ENCODE results near the gene MAP4K3. TPM values are rescaled to one million over a fixed set of nuclear protein-coding genes. Genes with fewer than 3 reads are reported as not detected.

The MAP4K3 gene
- total and polyA plus RNA-seq, 2 donors from 2014 or later, result 14.9 to 39.5 TPM

DNA sequence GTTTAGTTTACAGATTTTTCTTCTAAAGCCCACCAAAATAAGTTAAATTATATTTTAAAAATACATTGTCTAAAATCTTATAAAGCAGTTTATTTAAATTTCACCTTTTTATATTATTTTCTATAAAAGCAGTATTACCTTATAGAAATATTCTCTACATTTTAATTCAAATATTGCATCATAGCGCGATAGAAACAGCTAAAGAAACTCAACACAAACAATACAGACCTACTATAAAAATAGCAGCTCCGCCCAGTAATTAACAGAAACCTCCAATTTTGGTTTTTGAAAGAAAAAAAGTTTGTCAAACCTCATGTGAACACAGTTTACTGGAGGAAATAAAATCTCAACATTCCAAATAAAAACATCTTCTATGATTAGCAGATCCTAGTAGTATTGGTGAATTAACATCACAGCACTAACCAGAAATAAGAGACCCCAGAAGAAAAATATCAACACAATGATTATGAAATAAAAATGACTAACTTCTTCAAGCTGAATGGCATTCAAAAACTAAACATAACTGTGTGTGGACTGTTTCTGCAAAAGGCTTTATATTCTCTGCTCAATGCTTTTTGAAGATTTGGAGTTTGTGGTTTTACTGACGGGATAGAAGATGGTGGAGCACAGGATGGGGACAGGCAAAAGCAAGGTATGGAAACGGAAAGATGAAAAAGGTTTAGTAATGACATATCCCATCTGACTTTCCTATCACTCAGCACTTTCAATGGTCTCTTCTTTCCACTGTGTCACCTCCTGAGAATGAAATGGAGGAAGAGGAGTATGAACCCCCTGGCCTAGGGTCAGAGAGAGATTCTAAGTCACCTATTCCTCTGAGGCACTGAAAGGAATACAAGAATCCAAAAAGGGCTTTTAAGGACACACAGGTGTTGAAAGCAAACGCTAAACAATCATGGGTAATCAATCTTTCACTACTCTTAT, 17.5 kb downstream of the MAP4K3 start:
- DNase-seq (no peak), FAIRE-seq (no peak)
- Histone ChIP-seq H3K36me3 (ENCODE audit: control insufficient read depth in 2 of 3, insufficient read depth in 3 of 3, low read length in 3 of 3) (no peaks in the 10 kb centered on the region), H3K9me3 (ENCODE audit: control insufficient read depth in 2 of 3, insufficient read depth in 1 of 3, low read length in 3 of 3) (no peaks in the 10 kb centered on the region), H3K4me3 (ENCODE audit: low read length in 3 of 3) (no peak overlapping the region), H3K9ac (ENCODE audit: low read length in 3 of 3) (no peak overlapping the region), H3K27ac (ENCODE audit: low read depth in 2 of 2, low read length in 2 of 2) (no peak overlapping the region), H3K27me3 (ENCODE audit: control insufficient read depth, insufficient read depth, low read length) (no peaks in the 10 kb centered on the region), H3K4me1 (ENCODE audit: control insufficient read depth in 2 of 3, insufficient read depth in 2 of 3, low read depth in 1 of 3, low read length in 3 of 3) (peaks cover 0 to 16% (median 4%) of the 10 kb centered on the region in 3 donors)
- intact Hi-C loops (cut with DNase I), result no loop called here
- TF ChIP-seq, protein P1, sequence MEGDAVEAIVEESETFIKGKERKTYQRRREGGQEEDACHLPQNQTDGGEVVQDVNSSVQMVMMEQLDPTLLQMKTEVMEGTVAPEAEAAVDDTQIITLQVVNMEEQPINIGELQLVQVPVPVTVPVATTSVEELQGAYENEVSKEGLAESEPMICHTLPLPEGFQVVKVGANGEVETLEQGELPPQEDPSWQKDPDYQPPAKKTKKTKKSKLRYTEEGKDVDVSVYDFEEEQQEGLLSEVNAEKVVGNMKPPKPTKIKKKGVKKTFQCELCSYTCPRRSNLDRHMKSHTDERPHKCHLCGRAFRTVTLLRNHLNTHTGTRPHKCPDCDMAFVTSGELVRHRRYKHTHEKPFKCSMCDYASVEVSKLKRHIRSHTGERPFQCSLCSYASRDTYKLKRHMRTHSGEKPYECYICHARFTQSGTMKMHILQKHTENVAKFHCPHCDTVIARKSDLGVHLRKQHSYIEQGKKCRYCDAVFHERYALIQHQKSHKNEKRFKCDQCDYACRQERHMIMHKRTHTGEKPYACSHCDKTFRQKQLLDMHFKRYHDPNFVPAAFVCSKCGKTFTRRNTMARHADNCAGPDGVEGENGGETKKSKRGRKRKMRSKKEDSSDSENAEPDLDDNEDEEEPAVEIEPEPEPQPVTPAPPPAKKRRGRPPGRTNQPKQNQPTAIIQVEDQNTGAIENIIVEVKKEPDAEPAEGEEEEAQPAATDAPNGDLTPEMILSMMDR (IDR thresholded peaks at IDR 0.05; ENCODE audit: borderline replicate concordance, extremely low read depth, insufficient read depth), result no peak

GRCh38 chr2:39418491-39418890, 18.6 kb downstream of the MAP4K3 start:
- Histone ChIP-seq H3K36me3 (ENCODE audit: control insufficient read depth in 2 of 3, insufficient read depth in 3 of 3, low read length in 3 of 3) (no peaks in the 10 kb centered on the region), H3K4me3 (ENCODE audit: low read length in 3 of 3) (no peak overlapping the region), H3K4me1 (ENCODE audit: control insufficient read depth in 2 of 3, insufficient read depth in 2 of 3, low read depth in 1 of 3, low read length in 3 of 3) (peaks cover 0 to 16% (median 5%) of the 10 kb centered on the region in 3 donors), H3K9ac (ENCODE audit: low read length in 3 of 3) (no peak overlapping the region), H3K27me3 (ENCODE audit: control insufficient read depth, insufficient read depth, low read length) (no peaks in the 10 kb centered on the region), H3K27ac (ENCODE audit: low read depth in 2 of 2, low read length in 2 of 2) (no peak overlapping the region), H3K9me3 (ENCODE audit: control insufficient read depth in 2 of 3, insufficient read depth in 1 of 3, low read length in 3 of 3) (no peaks in the 10 kb centered on the region)
- TF ChIP-seq, protein P1 (IDR thresholded peaks at IDR 0.05; ENCODE audit: borderline replicate concordance, extremely low read depth, insufficient read depth), result no peak
- intact Hi-C loops (cut with DNase I), result no loop called here
- FAIRE-seq, result no peak
- no peak for DNase-seq

DNA sequence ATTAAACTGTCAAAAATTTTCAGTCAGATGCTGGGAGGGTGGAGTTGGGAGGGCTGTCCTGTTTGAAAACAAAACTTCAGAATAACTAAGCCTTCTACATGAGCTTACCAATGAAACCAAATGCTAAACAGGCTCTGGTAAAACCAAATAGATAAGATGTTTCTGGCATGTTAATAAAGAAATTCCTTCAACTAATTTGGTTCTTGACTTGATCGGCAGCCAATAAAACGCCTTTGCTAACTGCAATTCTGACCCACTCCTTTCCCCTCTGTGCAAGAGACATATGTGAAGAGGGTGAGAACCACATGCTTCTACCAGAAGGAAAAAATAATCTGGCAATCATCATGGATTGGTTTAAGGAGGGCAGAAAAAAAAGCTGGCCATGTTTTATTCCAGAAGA, 20.9 kb downstream of the MAP4K3 start:
- intact Hi-C loops (cut with DNase I), result no loop called here
- Histone ChIP-seq H3K27me3 (ENCODE audit: control insufficient read depth, insufficient read depth, low read length) (no peaks in the 10 kb centered on the region), H3K9me3 (ENCODE audit: control insufficient read depth in 2 of 3, insufficient read depth in 1 of 3, low read length in 3 of 3) (no peaks in the 10 kb centered on the region), H3K36me3 (ENCODE audit: control insufficient read depth in 2 of 3, insufficient read depth in 3 of 3, low read length in 3 of 3) (no peaks in the 10 kb centered on the region), H3K4me3 (ENCODE audit: low read length in 3 of 3) (no peak overlapping the region), H3K27ac (ENCODE audit: low read depth in 2 of 2, low read length in 2 of 2) (no peak overlapping the region), H3K9ac (ENCODE audit: low read length in 3 of 3) (no peak overlapping the region), H3K4me1 (ENCODE audit: control insufficient read depth in 2 of 3, insufficient read depth in 2 of 3, low read depth in 1 of 3, low read length in 3 of 3) (peaks cover 0 to 29% (median 17%) of the 10 kb centered on the region in 3 donors)
- no peak for FAIRE-seq
- TF ChIP-seq, protein P1 (IDR thresholded peaks at IDR 0.05; ENCODE audit: borderline replicate concordance, extremely low read depth, insufficient read depth), result no peak
- no peak for DNase-seq
